Amniotic stem cell (primary cell): Measurements from ENCODE around the gene TCF12.
"Not testable (repeated sequence)": the region's sequence is repeated elsewhere in the genome, so short reads cannot be mapped to it uniquely, and the experiment has no call there.

ENCODE experiments used
- DNase-seq: peaks from one replicate; lab custom pipeline; 2025; lab: John Stamatoyannopoulos, UW

TCF12 gene

GRCh38 chr15:56916825-56917477 is 1.5 kb upstream of the TCF12 start:
- DNase-seq, result no peak

- DNase-seq, result no peak
Measured at GRCh38 chr15:56917652-56918045, 795 bp upstream of the TCF12 start.

DNA sequence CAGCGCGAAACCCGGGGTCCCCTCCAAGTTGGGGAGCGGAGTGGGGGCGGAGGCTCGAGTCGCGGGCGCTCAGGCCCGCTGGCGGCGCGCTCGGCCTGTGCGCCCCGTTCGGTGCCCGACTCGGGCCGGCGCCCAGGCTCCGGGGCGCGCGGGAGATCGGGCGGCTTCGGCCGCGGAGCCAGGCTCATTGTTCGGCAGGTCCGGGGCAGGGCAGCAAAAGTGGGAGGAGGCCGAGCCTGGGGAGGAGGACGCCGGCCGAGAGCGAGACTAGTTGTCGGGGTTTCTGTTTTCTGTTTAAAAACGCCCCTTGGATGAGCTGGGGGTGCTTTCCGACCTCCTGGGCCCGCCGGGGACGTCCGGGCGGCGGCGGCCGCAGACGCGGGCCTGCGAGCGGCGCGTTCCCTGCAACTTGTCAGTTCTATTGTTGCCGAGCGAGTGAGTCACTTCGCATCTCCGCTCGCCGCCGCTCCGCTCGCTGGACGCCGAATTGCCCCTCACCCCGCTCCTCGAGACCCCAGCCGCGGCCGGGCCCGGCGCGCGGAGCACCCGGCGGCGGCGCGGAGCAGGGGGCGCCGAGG is 676 bp downstream of the TCF12 start:
- peak; percentile 12 for DNase-seq

GRCh38 chr15:56919609-56920366 is 1.3 kb downstream of the TCF12 start:
- DNase-seq, result no peak

DNA sequence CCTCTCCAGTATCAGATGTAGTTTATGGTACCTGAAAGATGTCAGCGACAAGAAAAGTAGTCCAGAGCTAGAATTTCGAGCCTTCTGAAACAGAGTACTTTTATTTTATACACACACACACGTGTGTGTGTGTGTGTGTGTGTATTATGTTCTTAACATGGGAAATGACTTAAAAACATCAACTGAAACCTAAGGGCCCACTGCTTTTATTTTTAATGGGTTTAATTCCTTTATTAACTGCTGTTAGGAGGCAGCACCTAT is 1.9 kb downstream of the TCF12 start:
- no peak for DNase-seq

DNA sequence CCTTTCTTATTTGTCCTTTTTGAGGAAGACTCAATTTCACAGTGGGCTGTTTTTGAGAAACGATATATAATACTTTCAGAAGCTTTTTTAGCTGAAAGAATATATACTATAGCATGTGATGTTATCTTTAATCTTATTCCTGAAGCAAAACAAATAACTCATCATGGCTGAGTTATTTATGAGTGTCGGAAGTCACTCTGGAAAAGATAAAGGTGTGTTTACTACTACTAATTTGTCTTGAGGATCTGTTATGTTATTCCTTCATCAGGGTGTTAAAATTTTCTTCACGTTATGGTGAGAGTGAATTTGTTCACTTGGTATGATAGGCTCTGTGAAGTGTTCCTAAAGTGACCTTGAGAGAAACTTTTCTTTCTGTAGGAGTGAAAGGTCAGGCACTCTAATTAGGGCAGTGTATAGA is 4.7 kb downstream of the TCF12 start:
- DNase-seq, result no peak

DNA sequence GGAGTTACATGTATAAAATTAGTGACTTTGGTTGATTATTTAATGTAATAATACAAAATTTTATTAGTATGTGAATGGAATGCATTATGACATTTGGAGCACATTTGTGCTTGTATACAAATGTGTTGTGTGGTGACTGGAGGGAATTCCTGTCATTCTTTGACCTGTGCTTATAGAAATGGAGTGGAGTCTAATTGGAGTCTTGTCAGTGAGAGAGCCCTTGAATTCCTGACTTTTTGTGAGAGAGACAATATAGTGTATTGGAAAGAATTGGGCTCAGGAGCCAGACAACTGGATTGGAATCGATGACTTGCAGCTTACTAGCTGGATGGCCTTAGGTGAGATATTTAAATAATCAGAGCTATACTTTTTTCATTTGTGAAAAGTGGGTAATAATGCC is 9.4 kb downstream of the TCF12 start:
- no peak for DNase-seq

GRCh38 chr15:56929399-56929798 is 11.0 kb downstream of the TCF12 start:
- no peak for DNase-seq

DNA sequence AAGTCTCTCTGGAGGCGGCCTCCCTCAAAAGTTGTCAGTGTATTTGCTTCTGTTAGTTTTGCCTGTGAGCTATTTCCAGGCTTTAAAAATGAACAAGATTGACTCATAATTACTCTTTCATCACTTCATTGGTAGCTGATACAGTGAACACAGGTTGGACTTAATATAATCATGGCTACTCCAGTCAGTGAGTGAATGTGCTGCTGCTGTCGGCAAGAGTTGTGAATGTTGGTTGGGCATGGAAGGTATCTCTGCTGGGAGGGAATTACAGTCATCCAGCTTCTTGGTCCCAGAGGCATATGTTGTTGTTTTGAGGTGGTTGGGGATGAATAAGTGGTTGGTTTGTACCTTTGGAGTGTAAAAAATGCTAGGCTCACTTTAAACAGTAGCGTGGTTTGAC is 11.5 kb downstream of the TCF12 start:
- no peak for DNase-seq

DNA sequence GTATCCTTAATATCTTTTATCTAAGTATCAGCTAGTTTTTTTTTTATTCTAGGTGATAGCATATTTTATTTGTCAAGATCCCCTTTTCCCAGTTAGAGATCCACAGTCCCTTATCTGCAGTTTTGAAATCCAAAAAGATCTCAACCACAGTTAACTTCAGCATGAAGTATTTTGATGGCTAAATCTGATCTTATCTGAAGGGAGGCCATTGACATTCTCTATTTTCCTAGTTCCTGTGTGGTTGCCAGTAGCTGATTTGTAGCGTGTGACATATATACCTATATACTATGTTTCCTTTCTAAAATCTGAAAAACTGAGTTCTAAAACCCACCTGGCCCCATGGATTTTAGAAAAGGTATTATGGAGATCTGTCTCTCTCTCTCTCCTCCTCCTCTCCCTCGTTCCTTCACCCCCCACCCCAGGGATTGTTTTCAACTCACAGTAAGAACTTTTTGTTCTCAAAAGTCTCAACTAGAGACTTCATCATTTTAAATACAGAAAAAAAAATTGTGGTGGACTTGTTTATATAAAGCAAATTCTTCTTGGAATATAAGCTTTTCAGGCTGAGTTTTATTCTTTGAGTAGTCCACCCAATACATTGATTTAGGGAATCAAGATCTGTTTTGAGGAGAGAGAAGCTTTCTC is 12.3 kb downstream of the TCF12 start:
- no peak for DNase-seq

DNA sequence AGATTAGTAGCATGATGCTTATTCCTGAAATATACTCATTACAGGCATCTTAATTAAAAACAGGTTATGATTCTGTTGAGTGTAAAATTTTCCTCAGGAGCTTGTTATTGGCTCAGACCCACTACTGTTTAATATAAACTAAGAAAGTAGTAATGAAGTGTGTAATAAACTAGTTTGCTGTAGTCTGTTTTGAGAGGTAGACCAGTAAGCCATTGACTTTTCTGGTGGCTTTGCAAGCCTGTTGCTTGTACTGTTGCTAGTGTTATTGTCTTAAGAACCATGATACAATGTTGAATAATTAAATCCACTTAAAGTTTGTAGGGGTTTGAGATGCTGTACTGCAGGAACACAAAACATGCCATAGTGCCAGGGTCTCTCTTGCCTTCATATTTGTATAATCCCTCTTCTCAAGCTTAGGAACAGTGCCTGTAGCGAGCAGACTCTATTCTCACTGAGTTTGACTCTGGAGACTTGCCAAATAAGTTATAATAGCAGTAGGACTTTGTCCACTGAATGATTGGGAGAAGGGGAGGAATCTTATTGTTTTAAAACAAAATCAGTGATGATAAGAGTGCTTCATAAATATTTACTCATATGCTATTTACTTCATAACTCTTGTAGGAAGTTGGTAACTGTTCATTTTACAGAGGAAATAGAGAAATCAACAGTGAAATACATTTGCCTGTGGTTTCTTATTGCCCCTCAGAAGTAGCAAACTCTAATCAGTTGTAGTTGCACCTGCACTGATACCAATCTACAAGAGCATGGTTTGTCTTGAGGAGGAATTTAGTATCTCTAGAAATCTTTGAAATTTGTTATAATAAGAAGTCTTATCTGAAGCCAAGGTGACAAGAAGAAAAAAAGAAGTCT is 13.4 kb downstream of the TCF12 start:
- no peak for DNase-seq

GRCh38 chr15:56932509-56932868 is 14.0 kb downstream of the TCF12 start:
- not testable (repeated sequence) for DNase-seq

GRCh38 chr15:56933410-56933809 is 15.0 kb downstream of the TCF12 start:
- no peak for DNase-seq

GRCh38 chr15:56933811-56934210 is 15.4 kb downstream of the TCF12 start:
- no peak for DNase-seq

DNA sequence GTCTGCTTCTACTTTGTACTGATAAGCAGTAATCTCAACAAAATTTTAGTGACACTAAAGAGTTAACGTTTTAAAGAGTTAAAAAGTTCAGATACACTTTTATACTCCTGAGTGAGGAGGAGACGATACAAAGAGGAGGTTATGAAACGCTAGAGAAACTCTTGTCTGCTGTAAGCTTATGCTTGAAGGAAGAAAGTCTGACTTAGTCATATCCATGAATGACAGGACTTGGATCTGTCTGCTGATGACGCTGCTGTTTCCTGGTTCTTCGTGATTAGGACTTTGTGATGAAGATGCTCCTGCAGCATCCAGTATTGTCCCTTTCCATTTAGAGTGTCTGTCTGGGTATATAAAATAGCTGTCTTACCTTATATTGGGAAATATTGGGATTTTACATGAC is 15.8 kb downstream of the TCF12 start:
- DNase-seq, result no peak

- no peak for DNase-seq
Measured at GRCh38 chr15:56936929-56937328, 18.5 kb downstream of the TCF12 start.

DNA sequence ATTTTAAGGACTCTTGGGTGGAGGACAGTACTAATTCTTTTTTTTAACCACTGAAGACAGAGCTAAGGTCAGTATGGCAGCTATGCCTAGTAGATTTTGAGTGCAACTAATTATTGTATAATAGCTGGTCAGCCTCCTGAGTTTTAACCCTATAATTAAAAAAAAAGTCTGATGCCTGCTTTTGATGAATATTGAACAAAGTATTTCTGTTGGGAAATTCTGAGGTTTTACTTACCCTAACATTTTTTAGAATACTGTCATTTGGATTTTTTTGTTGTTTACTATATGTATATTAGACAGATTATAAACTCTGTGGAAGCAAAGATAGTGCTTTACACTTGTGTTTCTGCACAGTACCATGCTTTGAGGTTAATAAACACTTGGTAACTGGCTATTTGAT is 20.8 kb downstream of the TCF12 start:
- DNase-seq, result no peak

GRCh38 chr15:56940388-56940787 is 21.9 kb downstream of the TCF12 start:
- DNase-seq, result no peak

- DNase-seq, result no peak
Measured at GRCh38 chr15:56942118-56942517, 23.7 kb downstream of the TCF12 start.

- no peak for DNase-seq
Measured at GRCh38 chr15:56943403-56943802, 25.0 kb downstream of the TCF12 start.

- DNase-seq, result no peak
Measured at GRCh38 chr15:56944485-56944884, 26.0 kb downstream of the TCF12 start.

- no peak for DNase-seq
Measured at GRCh38 chr15:56946150-56946549, 27.7 kb downstream of the TCF12 start.
